HG02884 (cell line): ENCODE results near the gene CEP290.
A peak's percentile ranks its signal among the peaks of the same experiment; 100 is the strongest.
"Not testable (repeated sequence)": the region's sequence is repeated elsewhere in the genome, so short reads cannot be mapped to it uniquely, and the experiment has no call there.

Source experiments
- ATAC-seq: cut with Tn5 transposase; IDR thresholded peaks from one replicate; pipeline ENCODE4 v1.9.1; 2021; ENCODE audit warnings: mild to moderate bottlenecking, moderate library complexity; ENCODE audit not compliant: unreplicated experiment

Gene CEP290

DNA sequence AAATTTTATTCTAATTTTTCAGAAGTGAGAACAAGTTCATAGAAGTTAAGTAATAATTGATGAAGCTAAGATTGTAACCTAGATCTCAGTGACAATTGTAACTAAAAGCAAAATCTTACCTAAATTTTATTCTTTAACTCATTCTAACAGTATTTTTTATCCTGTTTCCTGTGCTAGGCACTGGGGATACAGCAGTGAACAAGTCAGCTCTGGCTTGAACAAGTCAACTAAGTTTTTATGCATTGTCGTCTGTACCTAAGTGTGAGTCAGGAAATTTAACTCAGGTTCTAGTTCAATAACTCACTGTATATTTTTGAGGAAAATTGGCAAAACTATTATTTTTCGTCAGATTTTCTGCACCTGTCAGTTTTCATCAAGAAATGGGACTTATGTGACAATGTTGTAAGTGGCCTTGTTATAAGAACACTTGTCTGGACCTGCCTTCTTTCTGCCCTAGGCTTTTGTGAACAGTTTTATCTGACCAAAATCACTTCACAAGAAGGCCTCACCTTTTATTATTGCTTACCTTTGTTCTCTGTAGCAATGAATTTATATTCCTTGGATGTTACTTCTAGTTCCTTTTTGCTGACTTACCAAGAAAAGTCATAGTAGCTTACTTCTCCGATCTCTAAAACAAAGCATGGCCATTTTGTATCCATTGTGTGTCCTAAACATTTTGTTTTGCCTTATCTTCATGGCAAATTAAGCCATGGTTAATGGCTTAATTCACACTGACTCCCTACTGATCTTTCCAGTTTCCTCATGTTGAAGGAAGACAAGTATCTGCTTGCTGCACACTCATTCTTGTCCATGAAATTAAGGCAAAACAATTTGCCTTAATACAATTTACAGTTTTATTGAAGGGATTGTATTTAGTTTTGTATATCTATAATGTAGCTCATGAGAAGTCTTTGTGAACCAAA is 2.9 kb upstream of the CEP290 start:
- ATAC-seq = no peak

DNA sequence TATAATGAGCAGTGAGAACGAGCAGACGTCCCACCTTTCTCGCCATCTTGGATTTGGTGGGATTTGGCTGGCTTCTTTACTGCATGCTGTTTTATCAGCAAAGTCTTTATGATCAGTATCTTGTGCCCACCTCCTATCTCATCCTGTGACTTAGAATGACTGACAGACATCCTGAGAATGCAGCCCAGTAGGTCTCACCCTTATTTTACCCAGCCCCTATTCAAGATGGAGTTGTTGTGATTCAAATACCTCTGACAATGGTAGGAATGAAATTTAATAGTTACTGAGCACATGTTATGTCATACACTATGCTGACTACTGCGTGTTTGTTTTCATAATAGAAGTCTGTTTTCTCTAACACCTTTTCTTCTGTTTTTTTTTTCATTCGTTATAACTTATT is 2.1 kb upstream of the CEP290 start:
- no peak for ATAC-seq

DNA sequence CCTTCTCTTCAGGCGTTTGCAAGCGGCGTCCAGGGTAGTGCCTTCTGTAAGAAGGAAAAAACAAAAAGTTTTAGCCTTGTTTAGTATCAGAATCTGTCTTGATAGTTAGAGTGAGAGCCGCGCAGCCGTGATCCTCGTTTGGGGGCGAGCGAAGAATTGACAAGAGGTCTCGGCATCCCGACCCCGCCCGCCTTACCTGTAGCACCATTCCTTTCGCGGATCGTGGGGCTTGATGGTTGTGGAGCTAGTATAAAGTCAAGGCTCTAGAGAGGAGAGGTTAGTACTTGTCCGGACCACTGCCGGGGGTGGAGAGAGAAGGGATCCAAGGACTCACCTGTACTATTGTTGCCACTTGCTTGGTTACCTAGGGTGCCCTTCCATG is 713 bp upstream of the CEP290 start:
- peak; percentile 2 for ATAC-seq

DNA sequence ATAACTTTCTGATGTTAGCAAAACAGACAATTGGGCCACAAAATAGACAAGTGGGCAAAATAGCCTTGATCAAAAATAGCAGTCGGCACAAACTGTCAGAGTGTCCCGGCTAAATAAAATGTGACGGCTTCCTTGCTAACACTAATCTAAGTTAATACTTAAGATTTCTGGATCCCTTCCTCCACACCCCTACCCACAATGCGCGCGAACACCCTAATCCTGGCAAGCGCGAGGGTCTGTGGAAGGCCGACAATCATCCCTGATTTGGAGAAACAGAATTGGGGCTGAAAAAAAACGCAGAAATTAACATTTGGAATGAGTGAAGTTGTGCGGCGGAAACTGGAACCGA is 489 bp downstream of the CEP290 start:
- no peak for ATAC-seq

DNA sequence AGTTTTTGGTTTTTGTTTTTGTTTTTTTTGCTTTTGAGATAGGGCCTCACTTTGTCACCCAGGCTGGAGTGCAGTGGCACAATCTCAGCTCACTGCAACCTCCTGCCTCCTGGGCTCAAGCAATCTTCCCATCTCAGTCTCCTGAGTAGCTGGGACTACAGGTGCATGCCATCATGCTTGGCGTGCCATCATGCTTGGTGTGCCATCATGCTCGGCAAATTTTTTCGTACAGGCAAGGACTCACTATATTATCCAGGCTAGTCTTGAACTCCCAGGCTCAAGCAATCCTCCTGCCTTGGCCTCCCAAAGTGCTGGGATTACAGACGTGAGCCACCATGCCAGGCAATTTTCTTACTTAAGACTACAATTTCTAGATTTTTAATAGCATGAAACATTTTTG is 2.2 kb downstream of the CEP290 start:
- ATAC-seq = not testable (repeated sequence)

DNA sequence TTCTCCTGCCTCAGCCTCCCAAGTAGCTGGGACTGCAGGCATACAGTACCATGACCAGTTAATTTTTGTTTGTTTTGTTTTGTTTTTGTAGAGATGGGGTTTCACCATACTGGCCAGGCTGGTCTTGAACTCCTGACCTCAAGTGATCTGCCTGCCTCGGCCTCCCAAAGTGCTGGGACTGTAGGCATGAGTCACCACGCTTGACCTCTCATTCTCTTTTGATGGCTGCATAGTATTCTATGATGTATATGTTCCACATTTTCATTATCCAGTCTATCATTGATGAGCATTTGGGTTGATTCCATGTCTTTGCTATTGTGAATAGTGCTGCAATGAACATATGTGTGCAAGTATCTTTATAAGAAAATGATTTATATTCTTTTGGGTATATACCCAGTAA is 8.7 kb downstream of the CEP290 start:
- ATAC-seq = not testable (repeated sequence)

DNA sequence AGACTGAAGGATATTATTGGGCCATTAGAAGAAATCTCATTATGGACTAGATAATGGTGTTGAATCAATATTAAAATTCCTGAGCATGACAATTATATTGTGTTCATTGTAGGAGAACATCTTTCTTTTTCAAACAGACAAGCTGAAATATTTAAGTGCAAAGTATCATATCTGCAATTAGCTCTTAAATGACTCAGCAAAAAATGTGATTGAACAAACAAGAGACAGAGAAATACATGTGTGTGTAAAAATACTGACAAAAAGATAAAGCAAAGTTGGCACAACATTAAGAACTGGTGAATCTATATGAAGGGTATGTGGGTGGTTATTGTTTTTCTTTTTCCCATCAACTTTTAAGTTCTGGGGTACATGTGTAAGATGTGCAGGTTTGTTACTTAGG is 9.5 kb downstream of the CEP290 start:
- no peak for ATAC-seq

DNA sequence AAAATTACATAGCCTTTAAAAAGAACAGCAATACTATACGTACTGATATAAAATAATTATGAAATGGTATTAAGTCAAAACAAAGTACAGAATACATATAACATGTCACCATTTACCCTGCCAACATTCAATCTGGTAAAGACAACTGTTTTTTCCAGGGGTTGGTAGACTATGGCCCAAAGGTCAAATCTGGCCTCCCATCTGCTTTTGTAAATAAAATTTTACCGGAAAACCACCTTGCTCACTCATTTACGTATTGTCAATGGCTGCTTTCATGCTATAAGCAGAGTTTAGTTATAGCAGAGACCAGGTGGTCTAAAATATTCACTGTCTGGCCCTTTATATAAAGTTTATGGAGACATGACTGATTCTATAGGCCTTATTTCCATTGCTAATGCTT is 14.0 kb downstream of the CEP290 start:
- no peak for ATAC-seq

DNA sequence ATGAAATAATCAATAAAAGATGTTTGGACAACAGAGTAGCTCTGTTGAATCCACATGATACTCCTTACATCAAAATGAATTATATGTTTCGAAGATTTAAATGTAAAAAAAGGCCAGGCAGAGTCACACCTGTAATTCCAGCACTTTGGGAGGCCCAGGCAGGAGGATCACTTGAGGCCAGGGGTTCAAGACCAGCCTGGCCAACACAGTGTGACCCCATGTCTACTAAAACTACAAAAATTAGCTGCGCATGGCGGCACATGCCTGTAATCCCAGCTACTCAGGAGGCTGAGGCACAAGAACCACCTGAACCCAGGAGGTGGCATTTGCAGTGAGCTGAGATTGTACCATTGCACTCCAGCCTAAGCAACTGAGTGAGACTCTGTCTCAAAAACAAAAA is 14.8 kb downstream of the CEP290 start:
- ATAC-seq = no peak

DNA sequence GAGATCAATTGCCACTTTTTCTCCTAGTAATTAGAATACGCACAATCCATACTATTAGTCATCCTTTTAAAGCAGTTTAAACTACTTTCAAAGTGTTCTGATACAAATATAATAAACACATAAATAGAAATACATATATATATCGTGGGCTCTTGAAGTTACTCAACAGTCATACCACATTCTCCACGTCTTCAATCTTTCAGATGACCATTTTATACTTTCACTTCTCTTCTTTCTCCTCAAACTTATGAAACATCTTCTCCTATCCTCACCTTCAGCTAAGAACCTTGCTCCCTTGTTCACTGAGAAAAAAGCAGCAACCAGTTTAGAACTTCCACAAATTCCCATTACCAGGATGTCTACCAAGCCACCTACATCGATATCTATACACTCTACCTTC is 19.2 kb downstream of the CEP290 start:
- no peak for ATAC-seq

DNA sequence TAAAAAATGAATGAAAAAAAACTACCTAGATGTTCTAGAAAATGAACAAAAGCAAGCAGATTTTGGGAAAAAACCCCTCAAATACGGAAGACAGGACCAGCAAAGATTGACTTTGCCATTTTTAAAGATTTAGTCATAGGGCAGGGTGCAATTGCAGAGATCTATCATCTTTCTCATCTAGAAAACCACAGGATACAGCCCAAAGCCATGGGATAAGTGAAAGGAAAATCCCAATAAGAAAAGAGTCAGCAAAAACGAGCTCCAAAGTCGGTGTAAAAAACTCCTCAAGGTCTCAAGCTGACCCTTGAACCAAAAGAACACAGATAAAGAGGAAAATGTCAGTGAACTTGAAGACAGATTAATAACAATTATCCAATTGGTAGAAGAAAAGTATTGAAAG is 28.0 kb downstream of the CEP290 start:
- ATAC-seq = no peak

DNA sequence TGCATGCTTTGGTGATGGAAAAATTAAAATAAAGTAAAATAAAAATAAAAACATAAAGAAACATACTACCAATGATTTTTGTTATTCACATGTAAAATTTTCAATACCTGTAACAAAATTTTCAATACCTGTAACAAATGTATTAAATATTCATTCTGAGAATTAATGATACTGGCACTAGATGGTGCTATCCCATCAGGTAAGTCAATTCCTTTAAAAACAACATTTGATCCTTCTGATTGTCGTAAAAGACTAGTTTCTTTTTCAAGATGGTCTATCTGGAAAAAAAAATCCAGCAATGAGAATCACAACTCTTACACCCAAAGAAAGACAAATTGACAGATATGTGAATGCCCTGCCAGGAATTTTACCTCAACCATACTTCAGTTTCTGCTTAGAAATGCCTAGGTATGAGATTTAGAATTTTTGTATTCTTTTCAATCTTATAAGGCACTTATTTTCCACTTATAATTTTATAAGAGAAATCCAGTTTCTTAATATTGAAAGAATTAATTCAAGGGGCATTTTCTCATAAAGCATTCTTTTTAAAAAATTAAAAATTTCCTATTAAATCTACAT is 30.7 kb downstream of the CEP290 start:
- ATAC-seq = no peak

DNA sequence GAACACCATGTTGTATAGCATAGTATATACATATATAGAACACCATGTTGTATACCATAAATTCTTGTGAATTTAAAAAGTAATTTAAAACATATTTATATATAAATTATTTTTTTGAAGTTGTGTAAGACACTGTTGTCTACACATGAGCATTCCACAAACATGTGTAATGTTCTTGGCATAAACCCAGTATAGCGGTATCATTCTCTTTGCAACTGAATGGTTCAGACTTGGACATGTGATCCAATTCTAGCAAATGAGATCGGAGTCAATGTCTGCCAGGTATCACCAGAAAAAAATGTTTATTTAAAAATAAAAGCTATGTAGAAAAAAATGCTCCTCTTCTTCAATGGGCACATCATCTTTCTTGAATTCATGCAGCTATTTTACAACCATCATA is 33.9 kb downstream of the CEP290 start:
- no peak for ATAC-seq

DNA sequence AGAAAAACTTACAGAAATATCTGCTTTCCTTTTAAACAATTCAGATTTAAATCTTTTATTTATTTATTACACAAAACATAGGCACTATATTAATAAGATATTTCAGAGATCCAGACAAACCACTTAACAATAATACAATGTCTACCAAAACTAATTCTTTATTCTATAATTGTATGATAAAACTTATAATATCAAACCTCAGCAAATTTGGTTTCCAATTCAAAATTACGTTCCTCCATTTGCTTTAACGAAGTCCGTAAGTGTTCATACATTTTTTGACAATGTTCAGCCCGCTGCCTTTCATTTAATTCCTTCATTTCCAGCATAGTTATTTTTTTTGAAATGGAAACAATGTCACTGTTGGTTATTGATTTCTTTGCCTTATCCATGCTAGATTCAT is 48.3 kb downstream of the CEP290 start:
- no peak for ATAC-seq

DNA sequence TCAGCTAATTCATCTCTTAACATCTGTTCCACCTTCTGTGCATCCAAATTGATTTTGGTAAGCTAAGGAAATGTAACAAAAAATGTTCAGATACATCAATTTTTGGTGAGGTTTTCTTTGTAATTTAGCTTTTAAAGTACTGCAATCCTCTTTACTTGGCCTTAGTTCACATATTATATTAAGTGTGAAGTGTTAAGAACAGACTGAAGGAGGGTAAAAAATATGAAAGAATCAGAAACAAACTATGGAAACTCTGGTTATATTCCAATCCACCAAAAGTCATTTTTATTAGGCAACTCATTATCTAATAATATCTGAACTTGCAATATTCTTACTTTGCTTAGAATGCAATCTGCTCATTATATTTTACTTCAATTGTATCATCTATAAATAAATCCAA is 49.1 kb downstream of the CEP290 start:
- no peak for ATAC-seq

DNA sequence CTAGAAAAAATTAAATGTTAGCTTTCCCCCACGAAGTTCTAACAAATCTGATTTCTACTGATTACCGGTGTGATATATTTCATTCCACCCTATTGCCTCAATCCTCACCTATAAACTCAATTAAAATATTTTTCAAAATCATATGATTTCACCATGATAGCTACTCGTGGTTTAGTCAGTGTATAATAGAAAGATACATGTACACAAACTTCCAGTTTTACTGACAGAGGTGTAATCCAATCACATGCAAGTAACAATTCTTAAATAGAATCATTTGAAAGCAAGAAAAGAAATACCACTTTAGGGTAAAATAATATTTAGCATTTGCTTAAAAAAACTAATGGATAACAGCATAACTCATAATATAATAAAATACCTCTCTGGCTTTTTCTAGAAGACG is 57.7 kb downstream of the CEP290 start:
- ATAC-seq = no peak

DNA sequence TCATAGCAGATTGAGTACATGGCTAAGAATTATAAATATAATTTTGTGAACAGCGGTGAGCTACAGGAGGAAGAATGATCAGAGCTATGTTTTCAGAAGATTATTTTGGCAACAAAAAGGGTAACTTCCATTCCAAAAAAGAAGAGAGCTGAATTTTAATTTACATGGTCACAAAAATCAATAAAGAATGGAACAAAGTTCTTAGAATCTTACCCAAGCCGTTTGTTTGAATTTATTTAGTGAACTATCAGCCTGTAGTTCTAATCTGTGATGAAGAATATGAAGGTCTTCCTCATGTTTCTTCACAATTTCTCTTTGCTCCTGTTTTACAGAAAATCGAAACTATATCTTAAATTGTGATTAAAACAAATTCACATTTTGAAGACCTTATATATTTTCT is 58.3 kb downstream of the CEP290 start:
- no peak for ATAC-seq

DNA sequence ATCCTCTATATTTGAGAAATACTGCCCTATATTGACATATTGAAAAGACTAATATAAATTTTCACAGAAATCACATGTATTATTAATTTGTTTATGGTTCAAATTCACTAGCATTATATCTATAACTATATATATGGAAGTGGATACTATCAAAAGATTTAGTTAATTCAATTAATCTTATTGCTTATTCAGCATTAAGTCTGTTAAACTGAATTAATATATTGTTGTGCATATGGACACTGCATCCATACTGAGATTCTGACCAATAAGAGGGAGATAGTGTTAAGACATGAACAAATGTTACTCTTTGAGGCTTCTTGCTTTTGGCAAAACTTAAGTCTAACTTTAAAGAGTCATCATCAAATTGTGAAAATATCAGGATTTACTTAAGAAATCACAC is 60.6 kb downstream of the CEP290 start:
- no peak for ATAC-seq

DNA sequence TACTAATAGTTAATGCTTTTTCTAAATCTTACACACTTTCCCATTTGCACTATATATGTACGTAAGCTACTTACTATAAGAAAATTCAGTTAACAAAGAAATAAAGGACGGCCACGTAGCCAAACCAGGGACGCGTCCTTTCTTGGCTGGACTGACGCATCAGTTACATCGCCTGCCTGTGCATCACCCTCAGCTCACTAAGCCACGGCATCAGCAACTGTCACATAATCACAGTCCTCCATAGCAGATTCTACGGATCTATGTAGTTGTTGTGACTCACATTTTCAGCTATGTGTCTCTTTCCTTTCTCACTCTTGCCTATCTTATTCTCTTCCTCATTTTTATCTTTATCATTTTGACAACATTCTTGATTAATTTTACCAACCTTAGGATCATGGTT is 74.6 kb downstream of the CEP290 start:
- no peak for ATAC-seq

DNA sequence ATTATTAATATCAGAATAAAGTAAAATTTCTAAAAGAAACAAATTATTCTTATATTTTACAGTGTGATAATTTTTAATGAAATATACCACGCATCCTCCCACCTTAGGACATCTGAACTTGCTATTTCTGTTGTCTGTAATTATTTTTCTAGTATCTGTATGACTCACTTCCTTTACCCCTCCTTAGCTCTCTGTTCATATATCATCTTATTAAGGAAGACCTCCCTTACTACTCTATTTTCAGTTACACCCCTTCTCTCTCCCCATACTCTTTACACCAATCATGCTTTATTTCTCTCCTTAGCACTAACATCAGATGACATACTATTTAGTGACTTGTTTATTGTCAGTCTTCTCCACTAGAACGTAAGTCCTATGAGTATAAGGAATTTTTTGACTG is 78.5 kb downstream of the CEP290 start:
- ATAC-seq = peak; percentile 90

DNA sequence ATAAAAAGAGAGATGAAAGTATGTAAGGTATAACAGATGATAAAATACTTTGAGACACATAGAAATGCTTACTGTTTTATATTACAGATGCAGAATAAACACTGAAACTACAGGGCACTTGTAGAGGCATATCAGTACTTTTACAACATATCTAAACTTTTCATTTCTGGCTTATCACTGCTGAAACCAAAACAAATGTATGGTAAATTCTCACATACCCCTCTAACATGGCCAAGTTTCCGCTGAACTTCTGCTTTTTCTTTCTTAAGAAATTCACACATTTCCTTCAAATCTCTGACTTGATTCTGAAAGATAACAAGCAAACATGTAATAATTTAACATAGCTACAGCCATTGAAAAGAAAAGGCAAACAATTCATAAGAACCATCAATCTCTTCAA is 79.4 kb downstream of the CEP290 start:
- ATAC-seq = peak; percentile 71

DNA sequence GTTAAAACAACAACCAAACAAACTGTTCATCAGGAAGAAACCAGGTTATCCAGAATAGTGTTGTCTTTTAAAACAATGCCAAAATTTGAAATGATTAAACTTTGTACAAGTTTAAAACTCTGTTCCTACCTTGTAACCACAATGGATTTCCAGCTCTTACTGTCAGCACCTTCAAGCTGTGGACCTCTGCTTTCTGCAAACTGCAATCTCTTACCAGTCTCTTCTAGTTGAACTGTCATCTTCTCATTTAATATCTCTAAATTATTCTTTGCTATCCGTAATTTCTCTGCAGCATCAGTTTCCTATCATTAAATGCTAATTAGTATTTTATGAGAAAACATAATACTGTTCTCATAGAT is 83.2 kb downstream of the CEP290 start:
- ATAC-seq = no peak
